ENCODE measurements around the gene SCAMP5. TPM values are rescaled to one million over a fixed set of nuclear protein-coding genes. Genes with fewer than 3 reads are reported as not detected.

SCAMP5 gene
- total and polyA plus RNA-seq, 2 of the 13 experiments (the other 11 are each of a cell fraction or from before 2014, with no cell fraction given), result 34.3 to 49.0 TPM

GRCh38 chr15:74995182-74995778, at the start of gene SCAMP5 (continued):
- TF ChIP-seq, protein P1, sequence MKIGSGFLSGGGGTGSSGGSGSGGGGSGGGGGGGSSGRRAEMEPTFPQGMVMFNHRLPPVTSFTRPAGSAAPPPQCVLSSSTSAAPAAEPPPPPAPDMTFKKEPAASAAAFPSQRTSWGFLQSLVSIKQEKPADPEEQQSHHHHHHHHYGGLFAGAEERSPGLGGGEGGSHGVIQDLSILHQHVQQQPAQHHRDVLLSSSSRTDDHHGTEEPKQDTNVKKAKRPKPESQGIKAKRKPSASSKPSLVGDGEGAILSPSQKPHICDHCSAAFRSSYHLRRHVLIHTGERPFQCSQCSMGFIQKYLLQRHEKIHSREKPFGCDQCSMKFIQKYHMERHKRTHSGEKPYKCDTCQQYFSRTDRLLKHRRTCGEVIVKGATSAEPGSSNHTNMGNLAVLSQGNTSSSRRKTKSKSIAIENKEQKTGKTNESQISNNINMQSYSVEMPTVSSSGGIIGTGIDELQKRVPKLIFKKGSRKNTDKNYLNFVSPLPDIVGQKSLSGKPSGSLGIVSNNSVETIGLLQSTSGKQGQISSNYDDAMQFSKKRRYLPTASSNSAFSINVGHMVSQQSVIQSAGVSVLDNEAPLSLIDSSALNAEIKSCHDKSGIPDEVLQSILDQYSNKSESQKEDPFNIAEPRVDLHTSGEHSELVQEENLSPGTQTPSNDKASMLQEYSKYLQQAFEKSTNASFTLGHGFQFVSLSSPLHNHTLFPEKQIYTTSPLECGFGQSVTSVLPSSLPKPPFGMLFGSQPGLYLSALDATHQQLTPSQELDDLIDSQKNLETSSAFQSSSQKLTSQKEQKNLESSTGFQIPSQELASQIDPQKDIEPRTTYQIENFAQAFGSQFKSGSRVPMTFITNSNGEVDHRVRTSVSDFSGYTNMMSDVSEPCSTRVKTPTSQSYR (CRISPR knock-in tag; IDR thresholded peaks at IDR 0.05; ENCODE audit: borderline replicate concordance), result peak; percentile 54; the same call in 1 of the 2 replicates
- TF ChIP-seq KMT2B (CRISPR knock-in tag; IDR thresholded peaks at IDR 0.05) (peak; percentile 74), ZNF282 (IDR thresholded peaks at IDR 0.05; ENCODE audit: partially characterized antibody) (no peak), FOXC1 (CRISPR knock-in tag; IDR thresholded peaks at IDR 0.05; ENCODE audit: borderline replicate concordance) (peak; percentile 56; the same call in 1 of the 2 replicates), ZNF550 (CRISPR knock-in tag; IDR thresholded peaks at IDR 0.05; ENCODE audit: borderline replicate concordance) (no peak), MTA3 (CRISPR knock-in tag; IDR thresholded peaks at IDR 0.05) (no peak), KLF16 (CRISPR knock-in tag; IDR thresholded peaks at IDR 0.05) (peak in 1 of 2 experiments; percentile 97; a peak in 2 of 4 replicates), ATF6 (CRISPR knock-in tag; conservative IDR thresholded peaks at IDR 0.05) (0 out of 2 replicates have a peak, but pooled peaks have one; percentile 65), TRAFD1 (CRISPR knock-in tag; IDR thresholded peaks at IDR 0.05; ENCODE audit: borderline replicate concordance) (no peak), ZNF382 (CRISPR knock-in tag; IDR thresholded peaks at IDR 0.05; ENCODE audit: borderline replicate concordance) (no peak), SRY (CRISPR knock-in tag; IDR thresholded peaks at IDR 0.05) (peak; percentile 94; the same call in 1 of the 2 replicates), CSRNP1 (CRISPR knock-in tag; IDR thresholded peaks at IDR 0.05) (no peak; the same call in 1 of the 2 replicates), ZSCAN9 (CRISPR knock-in tag; IDR thresholded peaks at IDR 0.05; ENCODE audit: borderline replicate concordance) (peak; percentile 99), ZNF12 (CRISPR knock-in tag; IDR thresholded peaks at IDR 0.05) (peak; percentile 70; the same call in 1 of the 2 replicates), GFI1 (CRISPR knock-in tag; IDR thresholded peaks at IDR 0.05; ENCODE audit: borderline replicate concordance) (no peak), YY1 (IDR thresholded peaks at IDR 0.05; ENCODE audit: insufficient read depth, insufficient replicate concordance, low read depth, low read length) (peak; percentile 60), HDAC1 (CRISPR knock-in tag; IDR thresholded peaks at IDR 0.05) (peak; percentile 74), NRL (CRISPR knock-in tag; IDR thresholded peaks at IDR 0.05; ENCODE audit: borderline replicate concordance) (peak; percentile 69; the same call in 1 of the 2 replicates)
- TF ChIP-seq, protein P2, sequence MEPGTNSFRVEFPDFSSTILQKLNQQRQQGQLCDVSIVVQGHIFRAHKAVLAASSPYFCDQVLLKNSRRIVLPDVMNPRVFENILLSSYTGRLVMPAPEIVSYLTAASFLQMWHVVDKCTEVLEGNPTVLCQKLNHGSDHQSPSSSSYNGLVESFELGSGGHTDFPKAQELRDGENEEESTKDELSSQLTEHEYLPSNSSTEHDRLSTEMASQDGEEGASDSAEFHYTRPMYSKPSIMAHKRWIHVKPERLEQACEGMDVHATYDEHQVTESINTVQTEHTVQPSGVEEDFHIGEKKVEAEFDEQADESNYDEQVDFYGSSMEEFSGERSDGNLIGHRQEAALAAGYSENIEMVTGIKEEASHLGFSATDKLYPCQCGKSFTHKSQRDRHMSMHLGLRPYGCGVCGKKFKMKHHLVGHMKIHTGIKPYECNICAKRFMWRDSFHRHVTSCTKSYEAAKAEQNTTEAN (CRISPR knock-in tag; conservative IDR thresholded peaks at IDR 0.05), result peak; percentile 93

Data from HepG2 (cell line).